H1 (cell line): Measurements from ENCODE around the gene SLC44A1. TPM values are rescaled to one million over a fixed set of nuclear protein-coding genes. Genes with fewer than 3 reads are reported as not detected.

Experiments
- CTCF ChIA-PET: fragments of 300-600 bp; sonication (Branson Sonifier 250); formaldehyde crosslinking; loops from one replicate; lab custom pipeline; 2021; ENCODE audit not compliant: partially characterized antibody; lab: Charles Lee
- POLR2A ChIA-PET: fragments of 300-600 bp; sonication (Branson Sonifier 250); formaldehyde crosslinking; loops from one replicate; lab custom pipeline; 2021; ENCODE audit warnings: inconsistent platforms; ENCODE audit not compliant: partially characterized antibody; lab: Charles Lee
- DNase-seq, 2 experiments: peaks; one replicate each; pipeline versions ENCODE4 v3.0.0 to v3.0.0-alpha.2; 2010 to 2022; ENCODE audit warnings: low spot score in 2 of 2, low read depth in 1 of 2, mixed read lengths in 1 of 2
- FAIRE-seq: peaks from 2 replicates; lab custom pipeline; 2011; peaks lifted over from hg19 to GRCh38; lab: Jason Lieb, UNC
- H2AFZ ChIP-seq: 2 replicates; pipeline ENCODE4 v1.8.1; 2012; ENCODE audit warnings: low read length, inconsistent platforms
- H2AK5ac ChIP-seq: 2 replicates; pipeline ENCODE4 v1.6.1; 2013; ENCODE audit warnings: low read depth, low read length
- H2BK120ac ChIP-seq: replicated peaks from 2 replicates; pipeline ENCODE3; 2013; ENCODE audit warnings: low read depth, low read length, inconsistent platforms
- H2BK12ac ChIP-seq: 2 replicates; pipeline ENCODE4 v1.6.1; 2013; ENCODE audit warnings: low read depth, low read length
- H2BK15ac ChIP-seq: 2 replicates; pipeline ENCODE4 v1.6.1; 2013; ENCODE audit warnings: low read length
- H2BK20ac ChIP-seq: 2 replicates; pipeline ENCODE4 v1.6.1; 2013; ENCODE audit warnings: low read length
- H2BK5ac ChIP-seq: 2 replicates; pipeline ENCODE4 v1.6.1; 2013; ENCODE audit warnings: low read depth, low read length
- H3K14ac ChIP-seq: 2 replicates; pipeline ENCODE4 v1.6.1; 2013; ENCODE audit warnings: inconsistent platforms; ENCODE audit not compliant: insufficient read length
- H3K18ac ChIP-seq: 2 replicates; pipeline ENCODE4 v1.6.1; 2013; ENCODE audit warnings: low read length; ENCODE audit errors: extremely low read depth
- H3K23ac ChIP-seq: 2 replicates; pipeline ENCODE4 v1.6.1; 2013; ENCODE audit warnings: inconsistent platforms; ENCODE audit not compliant: insufficient read length
- H3K23me2 ChIP-seq: 2 replicates; pipeline ENCODE4 v1.6.1; 2013; ENCODE audit warnings: low read depth, low read length
- H3K27ac ChIP-seq: 2 replicates; pipeline ENCODE4 v1.6.1; 2011; ENCODE audit warnings: low read depth, low read length, inconsistent platforms
- H3K27me3 ChIP-seq, 4 experiments: replicated peaks in 1 of 4; 1 replicate in 1 of 4; 2 replicates in 3 of 4; pipeline versions ENCODE4 v1.6.1 to v1.8.1; 2011 to 2013; ENCODE audit warnings: low read length in 3 of 4, mild to moderate bottlenecking in 3 of 4, inconsistent platforms in 2 of 4, mixed read lengths in 2 of 4, moderate library complexity in 1 of 4; ENCODE audit not compliant: control insufficient read depth in 3 of 4, insufficient read depth in 3 of 4; ENCODE audit errors: extremely low read depth in 1 of 4
- H3K36me3 ChIP-seq, 4 experiments: 2 replicates each; pipeline versions ENCODE4 v1.6.1 to v1.8.1; 2011 to 2013; ENCODE audit warnings: mild to moderate bottlenecking in 4 of 4, low read length in 3 of 4, moderate library complexity in 2 of 4, control low read depth in 1 of 4, inconsistent platforms in 1 of 4; ENCODE audit not compliant: insufficient read depth in 4 of 4, control insufficient read depth in 2 of 4
- H3K4ac ChIP-seq: replicated peaks from 2 replicates; pipeline ENCODE3; 2013; ENCODE audit warnings: low read length, low read depth, mixed read lengths, inconsistent platforms; ENCODE audit not compliant: insufficient read length
- H3K4me1 ChIP-seq, 4 experiments: replicated peaks in 1 of 4; 1 replicate in 1 of 4; 2 replicates in 3 of 4; pipeline versions ENCODE4 v1.6.1 to v1.8.1; 2011 to 2013; ENCODE audit warnings: low read length in 3 of 4, inconsistent platforms in 2 of 4, mixed read lengths in 1 of 4; ENCODE audit not compliant: insufficient read depth in 4 of 4, control insufficient read depth in 3 of 4
- H3K4me2 ChIP-seq, 2 experiments: 2 replicates each; pipeline versions ENCODE4 v1.6.1 to v1.8.1; 2011 to 2013; ENCODE audit warnings: low read depth in 2 of 2, low read length in 2 of 2, control low read depth in 1 of 2, inconsistent platforms in 1 of 2, mild to moderate bottlenecking in 1 of 2; ENCODE audit not compliant: insufficient read depth in 1 of 2
- H3K4me3 ChIP-seq, 4 experiments: fragments of 200-600, 300-600 bp in 1 of 4; sonication (generic), shearing (Covaris generic), sonication (Bioruptor Twin) in 1 of 4; 2 replicates each; pipeline versions ENCODE4 v1.5.1 to v1.8.1; 2011 to 2016; ENCODE audit warnings: low read length in 4 of 4, low read depth in 3 of 4, control low read depth in 2 of 4, inconsistent platforms in 2 of 4, mild to moderate bottlenecking in 2 of 4, mixed read lengths in 1 of 4, moderate library complexity in 1 of 4; ENCODE audit not compliant: insufficient read depth in 2 of 4; ENCODE audit errors: extremely low read depth in 1 of 4
- H3K56ac ChIP-seq: replicated peaks from 2 replicates; pipeline ENCODE3; 2013; ENCODE audit warnings: low read depth, mild to moderate bottlenecking, mixed read lengths, low read length, inconsistent platforms; ENCODE audit not compliant: insufficient read length
- H3K79me1 ChIP-seq: 2 replicates; pipeline ENCODE4 v1.6.1; 2013; ENCODE audit warnings: low read depth, low read length, control low read depth
- H3K79me2 ChIP-seq, 2 experiments: 2 replicates each; pipeline versions ENCODE4 v1.6.1 to v1.8.1; 2012 to 2013; ENCODE audit warnings: low read length in 2 of 2, mild to moderate bottlenecking in 2 of 2, inconsistent platforms in 1 of 2; ENCODE audit not compliant: insufficient read depth in 2 of 2, control insufficient read depth in 1 of 2
- H3K9ac ChIP-seq, 4 experiments: replicated peaks in 1 of 4; 1 replicate in 1 of 4; 2 replicates in 3 of 4; pipeline versions ENCODE4 v1.6.1 to v1.8.1; 2011 to 2013; ENCODE audit warnings: low read depth in 3 of 4, low read length in 3 of 4, control low read depth in 2 of 4, mild to moderate bottlenecking in 2 of 4, moderate library complexity in 2 of 4, inconsistent platforms in 1 of 4; ENCODE audit errors: extremely low read depth in 1 of 4
- H3K9me3 ChIP-seq, 2 experiments: 2 replicates each; pipeline versions ENCODE4 v1.6.1 to v1.8.1; 2012 to 2013; ENCODE audit warnings: mild to moderate bottlenecking in 2 of 2, moderate library complexity in 2 of 2, control low read depth in 1 of 2, inconsistent platforms in 1 of 2, low read depth in 1 of 2, low read length in 1 of 2, mixed read lengths in 1 of 2; ENCODE audit not compliant: insufficient read depth in 2 of 2
- H4K20me1 ChIP-seq, 2 experiments: replicated peaks in 1 of 2; 2 replicates each; pipeline versions ENCODE3 to v1.8.1; 2011 to 2013; ENCODE audit warnings: inconsistent platforms in 2 of 2, low read length in 2 of 2, mild to moderate bottlenecking in 1 of 2; ENCODE audit not compliant: insufficient read depth in 2 of 2, control insufficient read depth in 1 of 2
- H4K5ac ChIP-seq: 2 replicates; pipeline ENCODE4 v1.6.1; 2013; ENCODE audit warnings: low read length, low read depth, mixed read lengths, inconsistent platforms; ENCODE audit not compliant: insufficient read length
- H4K8ac ChIP-seq: 2 replicates; pipeline ENCODE4 v1.8.0; 2013; ENCODE audit warnings: mild to moderate bottlenecking, moderate library complexity, low read length, inconsistent platforms; ENCODE audit not compliant: insufficient read depth; ENCODE audit errors: extremely low read depth
- H4K91ac ChIP-seq: replicated peaks from 2 replicates; pipeline ENCODE3; 2013; ENCODE audit warnings: low read length, mixed read lengths, inconsistent platforms; ENCODE audit not compliant: insufficient read length
- WGBS, 2 experiments: shearing (Covaris generic) in 1 of 2; methylation state at CpG; one replicate each; pipeline versions ENCODE4 v1.1.6 to v1.1.7; 2013 to 2015; ENCODE audit warnings: low lambda C conversion rate in 2 of 2, mixed read lengths in 2 of 2, inconsistent platforms in 1 of 2, low coverage in 1 of 2, missing lambda C conversion rate in 1 of 2; ENCODE audit not compliant: insufficient replicate concordance in 2 of 2, insufficient coverage in 1 of 2, insufficient read length in 1 of 2; ENCODE audit errors: extremely low coverage in 1 of 2, missing lambda C conversion rate in 1 of 2; 5-methylcytosine and 5-hydroxymethylcytosine counted together
- polyA plus RNA-seq, 7 experiments: library from polyadenylated mRNA; depleted of rRNA in 3 of 7; stranded (reverse) in 5 of 7; unstranded in 2 of 7; fragments of >200 nt in 5 of 7; fragments of 200-250 nt in 2 of 7; gene quantifications; 1 replicate in 5 of 7; 2 replicates in 1 of 7; 4 replicates in 1 of 7; pipeline versions ENCODE4 v1.2.1 to v1.2.3, GENCODE V29; 2011 to 2013; ENCODE audit warnings: missing spikeins in 2 of 7, mixed read lengths in 2 of 7
- total RNA-seq: library from RNA; stranded (reverse); fragmentation: NEBNext Ultra II Directional; extraction: Animal tissue kit (Norgen Biotek cat#: 25700); gene quantifications from 2 replicates; pipeline ENCODE4 v1.2.1, GENCODE V29; 2021

Gene SLC44A1
- total and polyA plus RNA-seq, 2 of the 8 experiments (the other 6 are each of a cell fraction or from before 2014, with no cell fraction given), result 30.5 to 71.2 TPM

DNA sequence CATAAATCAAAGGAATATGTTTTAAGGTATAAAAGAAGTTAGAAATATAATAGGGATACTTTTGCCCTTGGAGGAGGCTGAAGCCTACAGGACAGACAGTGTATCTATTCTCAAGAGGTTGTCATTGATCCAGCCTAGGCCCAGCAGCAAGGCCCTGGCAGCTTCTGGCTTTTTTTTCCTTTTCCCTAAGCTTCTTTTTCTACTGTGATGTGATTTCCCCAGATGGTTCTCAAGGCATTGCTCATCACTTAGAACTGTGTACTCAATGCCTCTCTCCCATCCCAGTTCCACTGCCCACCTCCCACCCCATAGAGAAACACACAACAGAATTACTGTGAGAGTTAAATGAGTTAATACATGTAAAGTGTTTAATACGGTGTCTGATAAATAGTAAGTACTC lies 88.6 kb downstream of the SLC44A1 start:
- Histone ChIP-seq H2BK20ac (no peak overlapping the region), H4K5ac (no peak overlapping the region), H2AFZ (no peak overlapping the region), H2BK12ac (no peak overlapping the region), H2BK120ac (no peak overlapping the region), H3K9ac (no peak overlapping the region), H3K36me3 (peaks cover 2 to 21% (median 9%) of the 10 kb centered on the region in 4 experiments; a peak in 5 of 8 replicates), H3K4me3 (no peak overlapping the region), H4K20me1 (peaks cover 0 to 2% of the 10 kb centered on the region in 2 experiments), H3K79me1 (no peaks in the 10 kb centered on the region), H3K18ac (no peak overlapping the region), H3K27ac (no peak overlapping the region), H3K56ac (no peak overlapping the region), H3K23ac (no peak overlapping the region), H4K8ac (no peak overlapping the region), H3K79me2 (peaks cover 0 to 11% of the 10 kb centered on the region in 2 experiments; a peak in 2 of 4 replicates), H3K27me3 (no peaks in the 10 kb centered on the region), H3K9me3 (no peaks in the 10 kb centered on the region), H2AK5ac (no peak overlapping the region), H3K4me1 (peaks cover 0 to 4% (median 0%) of the 10 kb centered on the region in 4 experiments; a peak in 1 of 7 replicates), H2BK15ac (no peak overlapping the region), H3K4me2 (no peak overlapping the region), H4K91ac (no peak overlapping the region), H3K14ac (no peak overlapping the region), H3K23me2 (no peaks in the 10 kb centered on the region), H3K4ac (no peak overlapping the region), H2BK5ac (no peak overlapping the region)
- no peak for FAIRE-seq
- WGBS, 2 experiments, result 93% methylated on average over 1 of the region's 1 CpG; no CpG with 5 or more reads in 1 of the 2 experiments
- ChIA-PET POLR2A (interaction anchor here (0.9 kb wide), 1 partner anchor 24 kb away, joined by 3 read pairs; no protein-coding TSS in a partner anchor), CTCF (no interaction called here)
- no peak for DNase-seq
